Mesendoderm (in vitro differentiated cells): ENCODE results near the gene ANKRD13D.
A peak's percentile ranks its signal among the peaks of the same experiment; 100 is the strongest.

Experiments
- DNase-seq: peaks from one replicate; pipeline ENCODE4 v3.0.0; 2013
- H2AK5ac ChIP-seq: 2 replicates; pipeline ENCODE4 v1.6.1; 2013; ENCODE audit warnings: low read length, inconsistent platforms
- H2BK120ac ChIP-seq: 2 replicates; pipeline ENCODE4 v1.6.1; 2013; ENCODE audit warnings: low read depth, mild to moderate bottlenecking, low read length, moderate library complexity, mixed read lengths
- H2BK15ac ChIP-seq: replicated peaks from 2 replicates; pipeline ENCODE4 v1.6.1; 2013; ENCODE audit warnings: low read depth, mild to moderate bottlenecking, moderate library complexity
- H2BK5ac ChIP-seq: 2 replicates; pipeline ENCODE4 v1.6.1; 2013; ENCODE audit warnings: low read length, inconsistent platforms
- H3K18ac ChIP-seq: 2 replicates; pipeline ENCODE4 v1.6.1; 2013; ENCODE audit warnings: mild to moderate bottlenecking, low read length, mixed read lengths
- H3K23ac ChIP-seq: one replicate; pipeline ENCODE4 v1.6.1; 2013; ENCODE audit warnings: low read length
- H3K27ac ChIP-seq: 2 replicates; pipeline ENCODE4 v1.5.1; 2013; ENCODE audit warnings: low read depth, mild to moderate bottlenecking, inconsistent platforms, low read length, moderate library complexity
- H3K27me3 ChIP-seq: 2 replicates; pipeline ENCODE4 v1.6.1; 2013; ENCODE audit warnings: low read length, control low read depth, mild to moderate bottlenecking, inconsistent platforms; ENCODE audit not compliant: insufficient read depth, poor library complexity
- H3K36me3 ChIP-seq: 2 replicates; pipeline ENCODE4 v1.6.1; 2013; ENCODE audit warnings: low read length, inconsistent platforms; ENCODE audit not compliant: control insufficient read depth, insufficient read depth
- H3K4ac ChIP-seq: one replicate; pipeline ENCODE4 v1.6.1; 2013; ENCODE audit warnings: low read depth, mild to moderate bottlenecking, low read length, moderate library complexity
- H3K4me1 ChIP-seq: 2 replicates; pipeline ENCODE4 v1.6.1; 2013; ENCODE audit warnings: low read depth, low read length, inconsistent platforms; ENCODE audit not compliant: control insufficient read depth
- H3K4me2 ChIP-seq: 2 replicates; pipeline ENCODE4 v1.6.1; 2013; ENCODE audit warnings: low read length
- H3K4me3 ChIP-seq: 2 replicates; pipeline ENCODE4 v1.5.1; 2013; ENCODE audit warnings: mild to moderate bottlenecking, low read length
- H3K56ac ChIP-seq: one replicate; pipeline ENCODE4 v1.6.1; 2013; ENCODE audit warnings: low read length
- H3K79me1 ChIP-seq: 2 replicates; pipeline ENCODE4 v1.6.1; 2013; ENCODE audit warnings: low read length, inconsistent platforms
- H3K79me2 ChIP-seq: 2 replicates; pipeline ENCODE4 v1.6.1; 2013; ENCODE audit warnings: mild to moderate bottlenecking, low read length; ENCODE audit not compliant: control insufficient read depth, insufficient read depth
- H3K9ac ChIP-seq: 2 replicates; pipeline ENCODE4 v1.6.1; 2013; ENCODE audit warnings: low read length, inconsistent platforms
- H4K5ac ChIP-seq: one replicate; pipeline ENCODE4 v1.6.1; 2013; ENCODE audit warnings: low read length
- H4K8ac ChIP-seq: one replicate; pipeline ENCODE4 v1.6.1; 2013; ENCODE audit warnings: low read depth, mild to moderate bottlenecking, control low read depth, low read length, moderate library complexity
- WGBS: extraction: QIAGEN DNeasy Blood & Tissue Kit; methylation state at CpG from one replicate; pipeline ENCODE4 v1.1.7; 2013; ENCODE audit warnings: low lambda C conversion rate, missing lambda C conversion rate; ENCODE audit not compliant: insufficient coverage; ENCODE audit errors: extremely low coverage; 5-methylcytosine and 5-hydroxymethylcytosine counted together

Gene ANKRD13D

DNA sequence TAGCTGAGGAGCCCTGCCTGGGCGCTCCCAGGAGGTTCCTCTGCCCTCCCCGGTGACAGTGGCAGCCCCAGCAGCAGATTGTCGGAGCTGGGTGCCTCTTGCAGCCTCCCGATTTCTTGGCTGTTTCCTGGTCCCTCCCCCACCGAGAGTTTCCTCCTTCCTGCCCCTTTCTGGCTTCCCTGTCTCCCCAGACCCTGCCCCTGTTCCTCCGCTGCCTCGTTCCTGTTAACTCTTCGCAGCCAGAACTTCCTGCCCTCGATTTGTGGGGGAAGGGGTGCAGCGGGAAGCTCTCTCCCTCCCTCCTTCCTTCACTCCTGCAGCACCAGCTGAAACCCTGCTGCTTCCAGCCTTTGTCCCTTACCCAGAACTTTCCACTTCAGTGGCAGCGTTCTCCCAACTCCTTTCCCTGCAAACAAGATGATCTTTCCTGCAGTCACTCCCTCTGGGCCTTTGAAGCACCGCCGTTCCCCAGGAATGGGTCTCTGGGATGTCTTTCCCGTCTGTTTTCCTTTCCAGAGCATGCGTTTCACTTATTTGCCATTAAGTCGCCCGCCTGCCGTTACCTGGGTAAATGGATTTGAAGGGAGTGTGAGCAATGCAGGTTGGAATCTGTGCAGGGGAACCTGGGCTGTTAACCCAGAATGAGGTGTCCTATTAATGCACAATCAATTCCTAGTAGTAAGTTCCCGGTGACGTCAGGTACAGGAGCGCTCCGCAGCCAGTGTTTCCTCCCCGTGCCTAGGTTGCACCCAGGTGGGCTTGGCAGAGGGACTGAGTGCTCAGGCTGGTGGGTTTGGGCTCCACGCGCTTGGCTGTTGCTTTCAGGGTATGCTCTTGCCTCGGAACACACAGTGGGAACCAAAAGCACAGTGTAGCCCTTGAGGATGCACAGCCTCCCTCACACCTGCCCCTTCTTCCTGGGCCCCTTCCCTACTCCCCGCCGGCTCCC, 18.6 kb upstream of the ANKRD13D start:
- no CpG with 5 or more reads among the region's 28 CpGs for WGBS
- Histone ChIP-seq H4K5ac (no peak overlapping the region), H3K4me1 (peaks cover 23% of the 10 kb centered on the region), H3K4ac (no peak overlapping the region), H3K18ac (peak overlapping the region; percentile 28), H3K27ac (peak overlapping the region; percentile 78), H3K9ac (peak overlapping the region; percentile 70), H3K23ac (peak overlapping the region; percentile 1), H3K56ac (peak overlapping the region; percentile 87), H3K79me2 (peaks cover 64% of the 10 kb centered on the region), H2BK5ac (peak overlapping the region; percentile 46), H3K4me3 (no peak overlapping the region), H2BK120ac (no peak overlapping the region), H2AK5ac (peak overlapping the region; percentile 97), H4K8ac (no peak overlapping the region), H3K4me2 (peak overlapping the region; percentile 55), H3K36me3 (peaks cover 3% of the 10 kb centered on the region), H2BK15ac (no peak overlapping the region), H3K79me1 (peaks cover 59% of the 10 kb centered on the region), H3K27me3 (no peaks in the 10 kb centered on the region)
- peak; percentile 92 for DNase-seq

GRCh38 chr11:67271205-67271540, 17.9 kb upstream of the ANKRD13D start:
- Histone ChIP-seq H3K23ac (no peak overlapping the region), H4K5ac (no peak overlapping the region), H3K79me2 (peaks cover 68% of the 10 kb centered on the region), H3K56ac (peak overlapping the region; percentile 87), H3K18ac (no peak overlapping the region), H3K4me1 (peaks cover 23% of the 10 kb centered on the region), H3K27me3 (no peaks in the 10 kb centered on the region), H2BK15ac (no peak overlapping the region), H3K4ac (no peak overlapping the region), H3K27ac (peak overlapping the region; percentile 78), H3K36me3 (peaks cover 3% of the 10 kb centered on the region), H3K4me2 (no peak overlapping the region), H2AK5ac (peak overlapping the region; percentile 97), H2BK5ac (no peak overlapping the region), H3K79me1 (peaks cover 63% of the 10 kb centered on the region), H2BK120ac (no peak overlapping the region), H3K4me3 (no peak overlapping the region), H3K9ac (peak overlapping the region; percentile 70), H4K8ac (no peak overlapping the region)
- no peak for DNase-seq
- WGBS: no CpG with 5 or more reads among the region's 5 CpGs

GRCh38 chr11:67271541-67272284, 17.4 kb upstream of the ANKRD13D start:
- DNase-seq: no peak
- Histone ChIP-seq H3K56ac (peak overlapping the region; percentile 46), H3K4ac (no peak overlapping the region), H3K4me1 (peaks cover 23% of the 10 kb centered on the region), H3K36me3 (peaks cover 3% of the 10 kb centered on the region), H3K18ac (no peak overlapping the region), H3K79me1 (peaks cover 65% of the 10 kb centered on the region), H2AK5ac (no peak overlapping the region), H3K27ac (no peak overlapping the region), H4K8ac (no peak overlapping the region), H3K9ac (peak overlapping the region; percentile 70), H3K4me2 (no peak overlapping the region), H2BK15ac (no peak overlapping the region), H3K23ac (no peak overlapping the region), H2BK5ac (no peak overlapping the region), H3K4me3 (no peak overlapping the region), H3K79me2 (peaks cover 68% of the 10 kb centered on the region), H4K5ac (no peak overlapping the region), H3K27me3 (no peaks in the 10 kb centered on the region), H2BK120ac (no peak overlapping the region)
- no CpG with 5 or more reads among the region's 19 CpGs for WGBS

- Histone ChIP-seq H3K4me2 (no peak overlapping the region), H4K5ac (no peak overlapping the region), H3K56ac (no peak overlapping the region), H3K27me3 (no peaks in the 10 kb centered on the region), H3K27ac (no peak overlapping the region), H2AK5ac (no peak overlapping the region), H3K4me1 (peaks cover 25% of the 10 kb centered on the region), H3K18ac (no peak overlapping the region), H3K9ac (no peak overlapping the region), H2BK15ac (no peak overlapping the region), H2BK120ac (no peak overlapping the region), H4K8ac (no peak overlapping the region), H3K79me1 (peaks cover 58% of the 10 kb centered on the region), H3K79me2 (peaks cover 59% of the 10 kb centered on the region), H3K36me3 (peaks cover 2% of the 10 kb centered on the region), H3K4me3 (no peak overlapping the region), H3K4ac (no peak overlapping the region), H3K23ac (no peak overlapping the region), H2BK5ac (no peak overlapping the region)
- DNase-seq: no peak
- WGBS: no CpG with 5 or more reads among the region's 23 CpGs
These were observed 16.5 kb upstream of the ANKRD13D start for GRCh38 chr11:67272327-67273259.

DNA sequence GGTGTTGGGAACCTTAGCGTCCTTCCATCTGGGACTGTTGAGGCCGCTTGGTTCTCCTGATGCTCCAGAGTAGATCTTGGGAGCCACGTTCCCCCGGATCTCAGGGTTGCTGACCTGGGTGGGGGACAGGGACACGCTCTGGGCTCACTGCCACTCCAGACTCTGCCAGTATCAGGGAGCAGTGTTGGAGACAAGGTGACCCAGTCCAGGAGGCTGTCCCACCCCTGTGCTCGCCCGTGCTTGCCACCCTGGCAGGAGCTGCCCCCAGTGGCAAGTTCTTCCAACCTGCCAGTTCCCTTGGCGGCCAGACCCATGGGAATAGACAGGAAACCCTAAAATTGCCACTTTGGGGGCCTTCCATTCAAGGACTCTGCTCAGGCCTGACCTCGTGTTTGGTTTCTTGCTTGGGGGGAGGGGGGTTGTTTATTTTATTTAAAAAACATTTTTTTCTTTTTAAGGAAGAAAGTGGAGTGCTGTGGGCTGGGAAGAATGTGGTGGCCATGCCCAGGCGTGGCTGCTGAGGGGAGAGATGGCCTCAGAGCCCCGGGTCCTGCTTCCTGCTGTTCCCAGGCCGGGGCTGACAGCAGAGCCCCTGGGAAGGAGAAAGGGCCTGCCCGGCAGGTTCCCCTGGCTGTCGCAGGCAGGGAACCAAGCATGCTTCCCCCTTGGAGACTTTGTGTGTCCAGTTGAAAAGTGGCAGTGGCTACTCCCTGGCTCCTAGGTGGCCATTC, 15.7 kb upstream of the ANKRD13D start:
- Histone ChIP-seq H3K27ac (no peak overlapping the region), H2BK120ac (no peak overlapping the region), H3K56ac (peak overlapping the region; percentile 7), H3K23ac (peak overlapping the region; percentile 80), H3K18ac (no peak overlapping the region), H3K4me2 (no peak overlapping the region), H4K5ac (no peak overlapping the region), H2AK5ac (no peak overlapping the region), H3K36me3 (peaks cover 2% of the 10 kb centered on the region), H3K79me2 (peaks cover 51% of the 10 kb centered on the region), H2BK5ac (no peak overlapping the region), H3K79me1 (peaks cover 55% of the 10 kb centered on the region), H3K4me1 (peaks cover 27% of the 10 kb centered on the region), H3K4me3 (no peak overlapping the region), H3K9ac (no peak overlapping the region), H2BK15ac (no peak overlapping the region), H3K27me3 (no peaks in the 10 kb centered on the region), H3K4ac (no peak overlapping the region), H4K8ac (no peak overlapping the region)
- DNase-seq: no peak
- no CpG with 5 or more reads among the region's 14 CpGs for WGBS
